WTC11 (cell line): ENCODE results near the gene DTD1. TPM values are rescaled to one million over a fixed set of nuclear protein-coding genes. Genes with fewer than 3 reads are reported as not detected.

ENCODE experiments used
- ATAC-seq: fragments of 200-7000 bp; cut with Tn5 transposase; 2 replicates; pipeline ENCODE4 v1.10.0; 2021; ENCODE audit warnings: mild to moderate bottlenecking, moderate library complexity
- CTCF ChIA-PET: fragments of 300-600 bp; sonication (Branson Sonifier 250); formaldehyde crosslinking; loops from one replicate; lab custom pipeline; 2021; ENCODE audit warnings: antibody characterized with exemption; lab: Charles Lee
- POLR2A ChIA-PET: fragments of 350-600 bp; sonication (Branson Sonifier 250); formaldehyde crosslinking; loops from one replicate; lab custom pipeline; 2021; ENCODE audit warnings: antibody characterized with exemption; lab: Charles Lee
- DNase-seq: peaks from one replicate; pipeline ENCODE4 v3.0.0; 2021; ENCODE audit warnings: low spot score
- H3K27ac Mint-ChIP-seq: 2 replicates; pipeline ENCODE4 v1.8.0; 2021; ENCODE audit warnings: mixed read lengths
- H3K27me3 Mint-ChIP-seq: 2 replicates; pipeline ENCODE4 v1.8.0; 2021; ENCODE audit warnings: low read depth, mild to moderate bottlenecking, moderate library complexity, mixed read lengths
- H3K36me3 Mint-ChIP-seq: 2 replicates; pipeline ENCODE4 v1.8.0; 2021; ENCODE audit warnings: mixed read lengths
- H3K4me1 Mint-ChIP-seq: 2 replicates; pipeline ENCODE4 v1.8.0; 2022; ENCODE audit warnings: mixed read lengths
- H3K4me3 Mint-ChIP-seq: 2 replicates; pipeline ENCODE4 v1.8.0; 2021; ENCODE audit warnings: mild to moderate bottlenecking, moderate library complexity, mixed read lengths
- H3K9me3 Mint-ChIP-seq: 2 replicates; pipeline ENCODE4 v1.8.0; 2021; ENCODE audit warnings: mixed read lengths
- CREM ChIP-seq: sonication (generic); formaldehyde crosslinking; IDR thresholded peaks from 2 replicates; pipeline ENCODE4 v1.8.1; 2022; ENCODE audit warnings: mild to moderate bottlenecking, missing genetic modification reagents, moderate library complexity
- ELF4 ChIP-seq: sonication (generic); formaldehyde crosslinking; IDR thresholded peaks from 2 replicates; pipeline ENCODE4 v1.8.1; 2022; ENCODE audit warnings: low read depth, mild to moderate bottlenecking, moderate library complexity, missing genetic modification reagents
- ETV6 ChIP-seq: sonication (generic); formaldehyde crosslinking; IDR thresholded peaks from 2 replicates; pipeline ENCODE4 v1.8.1; 2022; ENCODE audit warnings: mild to moderate bottlenecking, missing genetic modification reagents
- FOXJ3 ChIP-seq: sonication (generic); formaldehyde crosslinking; IDR thresholded peaks from 2 replicates; pipeline ENCODE4 v1.9.0; 2021; ENCODE audit warnings: missing genetic modification reagents, mild to moderate bottlenecking, borderline replicate concordance
- FOXK1 ChIP-seq: sonication (generic); formaldehyde crosslinking; IDR thresholded peaks from 2 replicates; pipeline ENCODE4 v1.8.0; 2022; ENCODE audit warnings: mild to moderate bottlenecking, moderate library complexity, missing genetic modification reagents
- FOXP1 ChIP-seq: sonication (generic); formaldehyde crosslinking; IDR thresholded peaks from 2 replicates; pipeline ENCODE4 v1.8.0; 2022; ENCODE audit warnings: missing genetic modification reagents, mild to moderate bottlenecking, moderate library complexity, borderline replicate concordance
- KAT7 ChIP-seq: sonication (generic); formaldehyde crosslinking; IDR thresholded peaks from 2 replicates; pipeline ENCODE4 v1.8.1; 2023; ENCODE audit warnings: missing genetic modification reagents, mild to moderate bottlenecking, borderline replicate concordance
- MYBL2 ChIP-seq: sonication (generic); formaldehyde crosslinking; IDR thresholded peaks from 2 replicates; pipeline ENCODE4 v1.8.1; 2023; ENCODE audit warnings: mild to moderate bottlenecking, moderate library complexity, missing genetic modification reagents
- NFE2L1 ChIP-seq: sonication (generic); formaldehyde crosslinking; IDR thresholded peaks from 2 replicates; pipeline ENCODE4 v1.8.1; 2023; ENCODE audit warnings: missing genetic modification reagents
- NR1H2 ChIP-seq: sonication (generic); formaldehyde crosslinking; IDR thresholded peaks from 2 replicates; pipeline ENCODE4 v1.9.0; 2021; ENCODE audit warnings: mild to moderate bottlenecking, moderate library complexity, missing genetic modification reagents
- PRRX2 ChIP-seq: fragments of 250-450 bp; sonication (Bioruptor Pico); IDR thresholded peaks from 2 replicates; pipeline ENCODE4 v1.8.0; 2021; ENCODE audit warnings: mild to moderate bottlenecking
- RORB ChIP-seq: fragments of 250-450 bp; sonication (Bioruptor Pico); IDR thresholded peaks from 2 replicates; pipeline ENCODE4 v1.9.0; 2021; ENCODE audit warnings: mild to moderate bottlenecking
- SOX15 ChIP-seq: fragments of 250-450 bp; sonication (Bioruptor Pico); IDR thresholded peaks from 2 replicates; pipeline ENCODE4 v1.9.0; 2021; ENCODE audit warnings: mild to moderate bottlenecking
- SP1 ChIP-seq: sonication (generic); formaldehyde crosslinking; conservative IDR thresholded peaks from 2 replicates; pipeline ENCODE4 v1.8.1; 2022; ENCODE audit warnings: missing genetic modification reagents
- TCF7 ChIP-seq: sonication (generic); formaldehyde crosslinking; IDR thresholded peaks from 2 replicates; pipeline ENCODE4 v1.8.0; 2022; ENCODE audit warnings: mild to moderate bottlenecking, low read depth, missing genetic modification reagents, moderate library complexity
- TEAD1 ChIP-seq: sonication (generic); formaldehyde crosslinking; IDR thresholded peaks from 2 replicates; pipeline ENCODE4 v1.8.0; 2022; ENCODE audit warnings: mild to moderate bottlenecking, missing genetic modification reagents
- ZBTB21 ChIP-seq: sonication (generic); formaldehyde crosslinking; IDR thresholded peaks from 2 replicates; pipeline ENCODE4 v1.8.1; 2023; ENCODE audit warnings: mild to moderate bottlenecking, missing genetic modification reagents, borderline replicate concordance
- ZNF138 ChIP-seq: sonication (generic); formaldehyde crosslinking; conservative IDR thresholded peaks from 2 replicates; pipeline ENCODE4 v1.8.1; 2022; ENCODE audit warnings: mild to moderate bottlenecking, moderate library complexity, missing genetic modification reagents
- ZNF416 ChIP-seq: fragments of 250-450 bp; sonication (Bioruptor Pico); IDR thresholded peaks from 2 replicates; pipeline ENCODE4 v1.9.0; 2021; ENCODE audit warnings: mild to moderate bottlenecking, inconsistent platforms
- total RNA-seq: library from RNA; stranded (reverse); gene quantifications from 3 replicates; pipeline ENCODE4 v1.2.3, GENCODE V29; 2021
- TF ChIP-seq, protein P1 (sequence below): fragments of 250-450 bp; sonication (Bioruptor Pico); conservative IDR thresholded peaks from 2 replicates; pipeline ENCODE4 v1.9.0; 2021; ENCODE audit warnings: mild to moderate bottlenecking
- TF ChIP-seq, protein P2 (sequence below): fragments of 250-450 bp; sonication (Bioruptor Pico); IDR thresholded peaks from 2 replicates; pipeline ENCODE4 v1.9.0; 2021; ENCODE audit warnings: mild to moderate bottlenecking
- TF ChIP-seq, protein P3 (sequence below): sonication (generic); formaldehyde crosslinking; IDR thresholded peaks from 2 replicates; pipeline ENCODE4 v1.8.1; 2022; ENCODE audit warnings: missing genetic modification reagents, borderline replicate concordance
- TF ChIP-seq, protein P4 (sequence below): sonication (generic); formaldehyde crosslinking; IDR thresholded peaks from 2 replicates; pipeline ENCODE4 v1.8.1; 2022; ENCODE audit warnings: low read depth, mild to moderate bottlenecking, moderate library complexity, missing genetic modification reagents, borderline replicate concordance
- TF ChIP-seq, protein P5 (sequence below): sonication (generic); formaldehyde crosslinking; IDR thresholded peaks from 2 replicates; pipeline ENCODE4 v1.8.0; 2022; ENCODE audit warnings: mild to moderate bottlenecking, missing genetic modification reagents
- TF ChIP-seq, protein P6 (sequence below): sonication (generic); formaldehyde crosslinking; IDR thresholded peaks from 2 replicates; pipeline ENCODE4 v1.8.0; 2022; ENCODE audit warnings: mild to moderate bottlenecking, missing genetic modification reagents
- TF ChIP-seq, protein P7 (sequence below): sonication (generic); formaldehyde crosslinking; IDR thresholded peaks from 2 replicates; pipeline ENCODE4 v1.8.1; 2023; ENCODE audit warnings: mild to moderate bottlenecking, missing genetic modification reagents, borderline replicate concordance

DTD1 gene
- total RNA-seq, 1 experiment from 2014 or later, result 71.1 TPM

DNA sequence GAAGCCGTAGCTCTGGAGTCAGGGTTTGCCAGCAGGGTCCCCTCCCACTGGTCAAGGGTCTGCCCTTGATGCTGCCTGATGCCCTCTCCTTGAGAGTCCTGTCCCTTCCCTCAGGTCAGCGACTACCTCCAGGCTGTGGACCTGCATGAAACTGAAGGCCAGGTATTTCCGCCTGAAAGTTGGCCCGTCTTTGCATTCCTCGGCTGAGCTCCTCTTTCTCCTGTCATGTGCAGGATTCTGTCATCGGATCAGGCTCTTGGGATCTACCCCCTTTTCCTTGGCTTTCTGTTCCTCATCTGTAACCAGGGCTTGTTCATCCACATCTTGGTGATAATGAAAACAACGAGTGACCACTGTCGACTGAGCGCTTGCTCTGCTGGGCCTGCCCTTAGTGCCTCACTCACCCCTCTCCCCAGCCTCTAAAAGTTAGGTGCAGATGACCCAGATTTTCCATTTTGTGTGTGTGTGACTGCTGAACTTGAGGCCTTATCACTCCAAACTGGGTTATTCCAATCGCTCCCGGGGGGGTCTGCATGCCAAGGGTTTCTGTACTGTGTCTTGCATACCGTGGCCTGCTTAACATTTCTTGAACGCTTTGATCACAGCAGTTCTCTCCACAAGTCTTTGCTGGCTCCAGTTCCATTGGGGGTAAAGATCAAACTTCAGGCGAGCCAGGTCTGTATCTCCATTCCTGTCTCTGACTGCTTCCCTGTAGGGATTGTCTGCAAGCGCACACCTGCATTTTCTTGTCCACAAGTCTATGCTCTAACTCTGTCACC lies 81.6 kb downstream of the DTD1 start:
- POLR2A ChIA-PET, result interaction anchor here (0.7 kb wide), 1 partner anchor 22 kb away, joined by 3 read pairs; no protein-coding TSS in a partner anchor

DNA sequence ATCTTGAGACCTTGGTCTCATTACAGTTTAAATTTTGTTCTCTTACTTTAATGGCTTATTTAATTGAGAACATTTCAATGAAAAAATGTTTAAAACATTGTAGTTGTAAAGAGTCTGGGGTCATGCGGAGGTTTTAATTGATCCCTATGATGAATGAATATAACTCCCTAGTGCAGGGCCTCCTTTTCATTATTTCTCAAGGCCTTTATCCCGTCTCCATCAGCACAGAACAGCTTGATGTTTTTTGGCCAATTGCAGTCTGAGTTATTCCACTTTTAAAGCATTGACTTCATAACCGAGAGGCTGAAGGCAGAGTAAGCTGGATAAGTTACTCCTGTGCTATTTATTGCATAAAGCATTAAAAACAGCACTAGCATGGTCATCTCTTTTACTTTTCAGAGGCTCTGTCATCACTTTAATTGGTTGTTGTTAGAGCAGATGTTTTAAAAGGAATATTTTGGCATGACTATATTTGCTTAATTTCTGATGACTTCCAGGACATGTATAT lies 83.4 kb downstream of the DTD1 start:
- H3K27me3 Mint-ChIP-seq, result no peaks in the 10 kb centered on the region
- peaks cover 28% of the 10 kb centered on the region for H3K4me1 Mint-ChIP-seq
- H3K36me3 Mint-ChIP-seq, result no peaks in the 10 kb centered on the region
- POLR2A ChIA-PET, result no interaction called here
- no peak for ATAC-seq
- no peaks in the 10 kb centered on the region for H3K9me3 Mint-ChIP-seq
- H3K4me3 Mint-ChIP-seq, result no peak overlapping the region
- H3K27ac Mint-ChIP-seq, result no peak overlapping the region
- CTCF ChIA-PET, result no interaction called here
- no peak for DNase-seq
- TF ChIP-seq, protein P1, sequence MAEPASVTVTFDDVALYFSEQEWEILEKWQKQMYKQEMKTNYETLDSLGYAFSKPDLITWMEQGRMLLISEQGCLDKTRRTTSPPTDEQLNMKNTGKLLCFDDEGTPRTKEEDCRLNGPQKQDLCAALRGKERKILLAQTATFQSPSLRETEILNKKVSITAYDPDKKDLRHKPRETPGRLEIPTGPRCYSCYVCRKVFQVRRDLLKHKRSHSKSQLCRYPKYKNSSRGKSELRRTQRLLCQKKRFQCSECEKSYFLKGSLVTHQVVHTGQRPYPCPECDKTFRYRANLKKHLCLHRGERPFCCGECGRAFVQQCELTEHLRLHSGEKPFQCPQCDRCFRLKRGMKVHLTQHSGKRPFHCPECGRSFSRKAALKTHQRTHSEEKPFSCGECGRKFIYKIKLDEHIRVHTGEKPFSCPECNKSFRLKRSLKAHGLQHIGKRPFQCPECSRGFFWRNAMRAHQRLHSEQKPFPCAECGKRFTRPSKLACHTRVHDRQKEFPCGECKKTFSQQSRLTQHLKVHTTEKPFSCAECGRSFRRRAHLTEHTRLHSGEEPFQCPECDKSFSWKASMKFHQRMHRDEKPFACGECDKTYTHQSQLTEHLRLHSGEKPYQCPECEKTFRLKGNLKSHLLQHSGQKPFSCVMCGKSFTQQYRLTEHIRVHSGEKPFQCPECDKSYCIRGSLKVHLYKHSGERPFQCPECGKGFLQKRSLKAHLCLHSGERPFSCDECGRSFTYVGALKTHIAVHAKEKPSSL (CRISPR knock-in tag), result no peak
- TF ChIP-seq ZNF138 (no peak), KAT7 (CRISPR knock-in tag) (no peak), ELF4 (no peak), ZBTB21 (CRISPR knock-in tag) (no peak), NFE2L1 (no peak)
- TF ChIP-seq, protein P2, sequence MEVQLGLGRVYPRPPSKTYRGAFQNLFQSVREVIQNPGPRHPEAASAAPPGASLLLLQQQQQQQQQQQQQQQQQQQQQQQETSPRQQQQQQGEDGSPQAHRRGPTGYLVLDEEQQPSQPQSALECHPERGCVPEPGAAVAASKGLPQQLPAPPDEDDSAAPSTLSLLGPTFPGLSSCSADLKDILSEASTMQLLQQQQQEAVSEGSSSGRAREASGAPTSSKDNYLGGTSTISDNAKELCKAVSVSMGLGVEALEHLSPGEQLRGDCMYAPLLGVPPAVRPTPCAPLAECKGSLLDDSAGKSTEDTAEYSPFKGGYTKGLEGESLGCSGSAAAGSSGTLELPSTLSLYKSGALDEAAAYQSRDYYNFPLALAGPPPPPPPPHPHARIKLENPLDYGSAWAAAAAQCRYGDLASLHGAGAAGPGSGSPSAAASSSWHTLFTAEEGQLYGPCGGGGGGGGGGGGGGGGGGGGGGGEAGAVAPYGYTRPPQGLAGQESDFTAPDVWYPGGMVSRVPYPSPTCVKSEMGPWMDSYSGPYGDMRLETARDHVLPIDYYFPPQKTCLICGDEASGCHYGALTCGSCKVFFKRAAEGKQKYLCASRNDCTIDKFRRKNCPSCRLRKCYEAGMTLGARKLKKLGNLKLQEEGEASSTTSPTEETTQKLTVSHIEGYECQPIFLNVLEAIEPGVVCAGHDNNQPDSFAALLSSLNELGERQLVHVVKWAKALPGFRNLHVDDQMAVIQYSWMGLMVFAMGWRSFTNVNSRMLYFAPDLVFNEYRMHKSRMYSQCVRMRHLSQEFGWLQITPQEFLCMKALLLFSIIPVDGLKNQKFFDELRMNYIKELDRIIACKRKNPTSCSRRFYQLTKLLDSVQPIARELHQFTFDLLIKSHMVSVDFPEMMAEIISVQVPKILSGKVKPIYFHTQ (CRISPR knock-in tag), result no peak
- TF ChIP-seq, protein P3, sequence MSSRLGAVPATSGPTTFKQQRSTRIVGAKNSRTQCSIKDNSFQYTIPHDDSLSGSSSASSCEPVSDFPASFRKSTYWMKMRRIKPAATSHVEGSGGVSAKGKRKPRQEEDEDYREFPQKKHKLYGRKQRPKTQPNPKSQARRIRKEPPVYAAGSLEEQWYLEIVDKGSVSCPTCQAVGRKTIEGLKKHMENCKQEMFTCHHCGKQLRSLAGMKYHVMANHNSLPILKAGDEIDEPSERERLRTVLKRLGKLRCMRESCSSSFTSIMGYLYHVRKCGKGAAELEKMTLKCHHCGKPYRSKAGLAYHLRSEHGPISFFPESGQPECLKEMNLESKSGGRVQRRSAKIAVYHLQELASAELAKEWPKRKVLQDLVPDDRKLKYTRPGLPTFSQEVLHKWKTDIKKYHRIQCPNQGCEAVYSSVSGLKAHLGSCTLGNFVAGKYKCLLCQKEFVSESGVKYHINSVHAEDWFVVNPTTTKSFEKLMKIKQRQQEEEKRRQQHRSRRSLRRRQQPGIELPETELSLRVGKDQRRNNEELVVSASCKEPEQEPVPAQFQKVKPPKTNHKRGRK (CRISPR knock-in tag), result no peak
- TF ChIP-seq, protein P4, sequence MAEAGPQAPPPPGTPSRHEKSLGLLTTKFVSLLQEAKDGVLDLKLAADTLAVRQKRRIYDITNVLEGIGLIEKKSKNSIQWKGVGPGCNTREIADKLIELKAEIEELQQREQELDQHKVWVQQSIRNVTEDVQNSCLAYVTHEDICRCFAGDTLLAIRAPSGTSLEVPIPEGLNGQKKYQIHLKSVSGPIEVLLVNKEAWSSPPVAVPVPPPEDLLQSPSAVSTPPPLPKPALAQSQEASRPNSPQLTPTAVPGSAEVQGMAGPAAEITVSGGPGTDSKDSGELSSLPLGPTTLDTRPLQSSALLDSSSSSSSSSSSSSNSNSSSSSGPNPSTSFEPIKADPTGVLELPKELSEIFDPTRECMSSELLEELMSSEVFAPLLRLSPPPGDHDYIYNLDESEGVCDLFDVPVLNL, result no peak
- TF ChIP-seq, protein P5, sequence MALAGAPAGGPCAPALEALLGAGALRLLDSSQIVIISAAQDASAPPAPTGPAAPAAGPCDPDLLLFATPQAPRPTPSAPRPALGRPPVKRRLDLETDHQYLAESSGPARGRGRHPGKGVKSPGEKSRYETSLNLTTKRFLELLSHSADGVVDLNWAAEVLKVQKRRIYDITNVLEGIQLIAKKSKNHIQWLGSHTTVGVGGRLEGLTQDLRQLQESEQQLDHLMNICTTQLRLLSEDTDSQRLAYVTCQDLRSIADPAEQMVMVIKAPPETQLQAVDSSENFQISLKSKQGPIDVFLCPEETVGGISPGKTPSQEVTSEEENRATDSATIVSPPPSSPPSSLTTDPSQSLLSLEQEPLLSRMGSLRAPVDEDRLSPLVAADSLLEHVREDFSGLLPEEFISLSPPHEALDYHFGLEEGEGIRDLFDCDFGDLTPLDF (CRISPR knock-in tag), result no peak

More for the DNA sequence above, 81.6 kb downstream of the DTD1 start:
- peak; percentile 31 for ATAC-seq
- no peak for TF ChIP-seq FOXP1 (CRISPR knock-in tag)
- TF ChIP-seq CREM, result no peak
- no peak for TF ChIP-seq FOXK1 (CRISPR knock-in tag)
- no peak for TF ChIP-seq KAT7 (CRISPR knock-in tag)
- no peak for TF ChIP-seq RORB (CRISPR knock-in tag)
- TF ChIP-seq, protein P6, sequence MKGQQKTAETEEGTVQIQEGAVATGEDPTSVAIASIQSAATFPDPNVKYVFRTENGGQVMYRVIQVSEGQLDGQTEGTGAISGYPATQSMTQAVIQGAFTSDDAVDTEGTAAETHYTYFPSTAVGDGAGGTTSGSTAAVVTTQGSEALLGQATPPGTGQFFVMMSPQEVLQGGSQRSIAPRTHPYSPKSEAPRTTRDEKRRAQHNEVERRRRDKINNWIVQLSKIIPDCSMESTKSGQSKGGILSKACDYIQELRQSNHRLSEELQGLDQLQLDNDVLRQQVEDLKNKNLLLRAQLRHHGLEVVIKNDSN (CRISPR knock-in tag), result no peak
- no peak for TF ChIP-seq NR1H2 (CRISPR knock-in tag)
- no peak for TF ChIP-seq SP1 (CRISPR knock-in tag)
- TF ChIP-seq TEAD1, result no peak
- no peak for TF ChIP-seq FOXJ3 (CRISPR knock-in tag)
- TF ChIP-seq MYBL2 (CRISPR knock-in tag), result no peak
- TF ChIP-seq PRRX2, result no peak
- no peak for TF ChIP-seq TCF7 (CRISPR knock-in tag)
- no peak for TF ChIP-seq SOX15 (CRISPR knock-in tag)
- TF ChIP-seq ETV6, result no peak
- TF ChIP-seq ZNF416 (CRISPR knock-in tag), result no peak
- TF ChIP-seq, protein P7, sequence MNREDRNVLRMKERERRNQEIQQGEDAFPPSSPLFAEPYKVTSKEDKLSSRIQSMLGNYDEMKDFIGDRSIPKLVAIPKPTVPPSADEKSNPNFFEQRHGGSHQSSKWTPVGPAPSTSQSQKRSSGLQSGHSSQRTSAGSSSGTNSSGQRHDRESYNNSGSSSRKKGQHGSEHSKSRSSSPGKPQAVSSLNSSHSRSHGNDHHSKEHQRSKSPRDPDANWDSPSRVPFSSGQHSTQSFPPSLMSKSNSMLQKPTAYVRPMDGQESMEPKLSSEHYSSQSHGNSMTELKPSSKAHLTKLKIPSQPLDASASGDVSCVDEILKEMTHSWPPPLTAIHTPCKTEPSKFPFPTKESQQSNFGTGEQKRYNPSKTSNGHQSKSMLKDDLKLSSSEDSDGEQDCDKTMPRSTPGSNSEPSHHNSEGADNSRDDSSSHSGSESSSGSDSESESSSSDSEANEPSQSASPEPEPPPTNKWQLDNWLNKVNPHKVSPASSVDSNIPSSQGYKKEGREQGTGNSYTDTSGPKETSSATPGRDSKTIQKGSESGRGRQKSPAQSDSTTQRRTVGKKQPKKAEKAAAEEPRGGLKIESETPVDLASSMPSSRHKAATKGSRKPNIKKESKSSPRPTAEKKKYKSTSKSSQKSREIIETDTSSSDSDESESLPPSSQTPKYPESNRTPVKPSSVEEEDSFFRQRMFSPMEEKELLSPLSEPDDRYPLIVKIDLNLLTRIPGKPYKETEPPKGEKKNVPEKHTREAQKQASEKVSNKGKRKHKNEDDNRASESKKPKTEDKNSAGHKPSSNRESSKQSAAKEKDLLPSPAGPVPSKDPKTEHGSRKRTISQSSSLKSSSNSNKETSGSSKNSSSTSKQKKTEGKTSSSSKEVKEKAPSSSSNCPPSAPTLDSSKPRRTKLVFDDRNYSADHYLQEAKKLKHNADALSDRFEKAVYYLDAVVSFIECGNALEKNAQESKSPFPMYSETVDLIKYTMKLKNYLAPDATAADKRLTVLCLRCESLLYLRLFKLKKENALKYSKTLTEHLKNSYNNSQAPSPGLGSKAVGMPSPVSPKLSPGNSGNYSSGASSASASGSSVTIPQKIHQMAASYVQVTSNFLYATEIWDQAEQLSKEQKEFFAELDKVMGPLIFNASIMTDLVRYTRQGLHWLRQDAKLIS, result no peak
- TF ChIP-seq ZNF138, result no peak
- H3K27me3 Mint-ChIP-seq, result no peaks in the 10 kb centered on the region
- H3K4me1 Mint-ChIP-seq, result peaks cover 27% of the 10 kb centered on the region
- CTCF ChIA-PET, result interaction anchor here (0.7 to 1.5 kb wide), 3 partner anchors 21 to 235 kb away, joined by 3 to 7 read pairs (median 3); no protein-coding TSS in a partner anchor
- H3K4me3 Mint-ChIP-seq, result no peak overlapping the region
- DNase-seq, result peak; percentile 25
- no peak overlapping the region for H3K27ac Mint-ChIP-seq
- no peaks in the 10 kb centered on the region for H3K36me3 Mint-ChIP-seq
- no peaks in the 10 kb centered on the region for H3K9me3 Mint-ChIP-seq
